ENCODE data around the gene ARHGAP8. TPM values are rescaled to one million over a fixed set of nuclear protein-coding genes. Genes with fewer than 3 reads are reported as not detected.
"Not testable (repeated sequence)": the region's sequence is repeated elsewhere in the genome, so short reads cannot be mapped to it uniquely, and the experiment has no call there.

The ARHGAP8 gene
- total and polyA plus RNA-seq, 2 experiments from 2014 or later: 62.8 to 64.9 TPM

GRCh38 chr22:44850946-44851345 is 98.6 kb downstream of the ARHGAP8 start:
- H3K9me2 ChIP-seq (ENCODE audit: insufficient read depth): no peaks in the 10 kb centered on the region
- H3K4me3 ChIP-seq: no peak overlapping the region
- no peak overlapping the region for H3K4me3 Mint-ChIP-seq
- H3K9me3 Mint-ChIP-seq: no peaks in the 10 kb centered on the region; the same call in 2 of the 3 replicates
- H3K27me3 Mint-ChIP-seq (ENCODE audit: insufficient read depth, low read depth, poor library complexity): peaks cover 2% of the 10 kb centered on the region
- H3K27ac Mint-ChIP-seq: no peak overlapping the region
- H3K4me1 Mint-ChIP-seq: peaks cover 6% of the 10 kb centered on the region; the same call in 1 of the 3 replicates
- H3K27ac ChIP-seq (ENCODE audit: low read depth): no peak overlapping the region
- H3K79me2 ChIP-seq (replicated peaks; ENCODE audit: insufficient read depth): no peaks in the 10 kb centered on the region
- no peaks in the 10 kb centered on the region for H3K27me3 ChIP-seq (ENCODE audit: insufficient read depth)
- no peak for DNase-seq (ENCODE audit: low spot score)
- H3K4me1 ChIP-seq (ENCODE audit: insufficient read depth): no peaks in the 10 kb centered on the region
- TF ChIP-seq, protein P1, sequence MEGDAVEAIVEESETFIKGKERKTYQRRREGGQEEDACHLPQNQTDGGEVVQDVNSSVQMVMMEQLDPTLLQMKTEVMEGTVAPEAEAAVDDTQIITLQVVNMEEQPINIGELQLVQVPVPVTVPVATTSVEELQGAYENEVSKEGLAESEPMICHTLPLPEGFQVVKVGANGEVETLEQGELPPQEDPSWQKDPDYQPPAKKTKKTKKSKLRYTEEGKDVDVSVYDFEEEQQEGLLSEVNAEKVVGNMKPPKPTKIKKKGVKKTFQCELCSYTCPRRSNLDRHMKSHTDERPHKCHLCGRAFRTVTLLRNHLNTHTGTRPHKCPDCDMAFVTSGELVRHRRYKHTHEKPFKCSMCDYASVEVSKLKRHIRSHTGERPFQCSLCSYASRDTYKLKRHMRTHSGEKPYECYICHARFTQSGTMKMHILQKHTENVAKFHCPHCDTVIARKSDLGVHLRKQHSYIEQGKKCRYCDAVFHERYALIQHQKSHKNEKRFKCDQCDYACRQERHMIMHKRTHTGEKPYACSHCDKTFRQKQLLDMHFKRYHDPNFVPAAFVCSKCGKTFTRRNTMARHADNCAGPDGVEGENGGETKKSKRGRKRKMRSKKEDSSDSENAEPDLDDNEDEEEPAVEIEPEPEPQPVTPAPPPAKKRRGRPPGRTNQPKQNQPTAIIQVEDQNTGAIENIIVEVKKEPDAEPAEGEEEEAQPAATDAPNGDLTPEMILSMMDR (conservative IDR thresholded peaks at IDR 0.05; ENCODE audit: low read depth in 2 of 2): no peak
- TF ChIP-seq REST (IDR thresholded peaks at IDR 0.05; ENCODE audit: unreplicated experiment): no peak
- no peak for TF ChIP-seq ZNF331 (CRISPR knock-in tag; IDR thresholded peaks at IDR 0.05; ENCODE audit: low read depth)
- no peak for TF ChIP-seq EZH2phosphoT487 (IDR thresholded peaks at IDR 0.05; ENCODE audit: unreplicated experiment)
- TF ChIP-seq CREB1 (CRISPR knock-in tag; IDR thresholded peaks at IDR 0.05; ENCODE audit: low read depth): no peak
- TF ChIP-seq ZNF114 (CRISPR knock-in tag; IDR thresholded peaks at IDR 0.05): no peak
- TF ChIP-seq ETS1 (IDR thresholded peaks at IDR 0.05): no peak
- TF ChIP-seq POLR2AphosphoS5 (IDR thresholded peaks at IDR 0.05; ENCODE audit: low read depth): no peak
- no peak for ATAC-seq
- peaks cover 11% of the 10 kb centered on the region; the same call in 2 of the 3 replicates for H3K36me3 Mint-ChIP-seq (ENCODE audit: low read depth)
- H3K36me3 ChIP-seq (ENCODE audit: insufficient read depth): no peaks in the 10 kb centered on the region; the same call in 1 of the 2 replicates
- no peak overlapping the region for H3K4me2 ChIP-seq
- no peaks in the 10 kb centered on the region; the same call in 1 of the 2 replicates for H4K20me1 ChIP-seq (replicated peaks; ENCODE audit: insufficient read depth)
- H2AFZ ChIP-seq: no peak overlapping the region
- no peaks in the 10 kb centered on the region for H3F3A ChIP-seq (replicated peaks; ENCODE audit: low read depth)

GRCh38 chr22:44854641-44855040 is 102.3 kb downstream of the ARHGAP8 start:
- H3K27me3 Mint-ChIP-seq (ENCODE audit: insufficient read depth, low read depth, poor library complexity); H3K9me3 Mint-ChIP-seq; H3K4me1 Mint-ChIP-seq; H3K79me2 ChIP-seq (replicated peaks; ENCODE audit: insufficient read depth); DNase-seq (ENCODE audit: low spot score); H3K9me2 ChIP-seq (ENCODE audit: insufficient read depth); H3K27me3 ChIP-seq (ENCODE audit: insufficient read depth); H3K4me3 Mint-ChIP-seq; H3K4me3 ChIP-seq; H3F3A ChIP-seq (replicated peaks; ENCODE audit: low read depth); H3K27ac Mint-ChIP-seq; ATAC-seq; H4K20me1 ChIP-seq (replicated peaks; ENCODE audit: insufficient read depth); H3K4me1 ChIP-seq (ENCODE audit: insufficient read depth); H2AFZ ChIP-seq; H3K36me3 ChIP-seq (ENCODE audit: insufficient read depth); H3K27ac ChIP-seq (ENCODE audit: low read depth); H3K4me2 ChIP-seq: not testable (repeated sequence)
- H3K36me3 Mint-ChIP-seq (ENCODE audit: low read depth): peaks cover 26% of the 10 kb centered on the region
